Measurements from ENCODE around the gene NADSYN1.

- TF ChIP-seq, protein P1, sequence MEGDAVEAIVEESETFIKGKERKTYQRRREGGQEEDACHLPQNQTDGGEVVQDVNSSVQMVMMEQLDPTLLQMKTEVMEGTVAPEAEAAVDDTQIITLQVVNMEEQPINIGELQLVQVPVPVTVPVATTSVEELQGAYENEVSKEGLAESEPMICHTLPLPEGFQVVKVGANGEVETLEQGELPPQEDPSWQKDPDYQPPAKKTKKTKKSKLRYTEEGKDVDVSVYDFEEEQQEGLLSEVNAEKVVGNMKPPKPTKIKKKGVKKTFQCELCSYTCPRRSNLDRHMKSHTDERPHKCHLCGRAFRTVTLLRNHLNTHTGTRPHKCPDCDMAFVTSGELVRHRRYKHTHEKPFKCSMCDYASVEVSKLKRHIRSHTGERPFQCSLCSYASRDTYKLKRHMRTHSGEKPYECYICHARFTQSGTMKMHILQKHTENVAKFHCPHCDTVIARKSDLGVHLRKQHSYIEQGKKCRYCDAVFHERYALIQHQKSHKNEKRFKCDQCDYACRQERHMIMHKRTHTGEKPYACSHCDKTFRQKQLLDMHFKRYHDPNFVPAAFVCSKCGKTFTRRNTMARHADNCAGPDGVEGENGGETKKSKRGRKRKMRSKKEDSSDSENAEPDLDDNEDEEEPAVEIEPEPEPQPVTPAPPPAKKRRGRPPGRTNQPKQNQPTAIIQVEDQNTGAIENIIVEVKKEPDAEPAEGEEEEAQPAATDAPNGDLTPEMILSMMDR (IDR thresholded peaks at IDR 0.05; ENCODE audit: insufficient read depth, low read depth, low read length): no peak
- TF ChIP-seq EZH2 (IDR thresholded peaks at IDR 0.05; ENCODE audit: insufficient read depth, low read length): no peak
Measured at GRCh38 chr11:71450939-71451338, 2.1 kb upstream of the NADSYN1 start.

Measured in astrocyte (in vitro differentiated cells and primary cell).